ENCODE results near the gene TSPAN18.

- TF ChIP-seq MYNN (tag by site-specific recombination; IDR thresholded peaks at IDR 0.05; ENCODE audit: borderline replicate concordance) (no peak), ZNF416 (tag by site-specific recombination; IDR thresholded peaks at IDR 0.05) (no peak), ZFP37 (tag by site-specific recombination; IDR thresholded peaks at IDR 0.05) (no peak), KLF9 (tag by site-specific recombination; IDR thresholded peaks at IDR 0.05; ENCODE audit: low read depth) (no peak), ZNF121 (tag by site-specific recombination; IDR thresholded peaks at IDR 0.05) (no peak), ZNF629 (tag by site-specific recombination; IDR thresholded peaks at IDR 0.05) (no peak)
- TF ChIP-seq, protein P1, sequence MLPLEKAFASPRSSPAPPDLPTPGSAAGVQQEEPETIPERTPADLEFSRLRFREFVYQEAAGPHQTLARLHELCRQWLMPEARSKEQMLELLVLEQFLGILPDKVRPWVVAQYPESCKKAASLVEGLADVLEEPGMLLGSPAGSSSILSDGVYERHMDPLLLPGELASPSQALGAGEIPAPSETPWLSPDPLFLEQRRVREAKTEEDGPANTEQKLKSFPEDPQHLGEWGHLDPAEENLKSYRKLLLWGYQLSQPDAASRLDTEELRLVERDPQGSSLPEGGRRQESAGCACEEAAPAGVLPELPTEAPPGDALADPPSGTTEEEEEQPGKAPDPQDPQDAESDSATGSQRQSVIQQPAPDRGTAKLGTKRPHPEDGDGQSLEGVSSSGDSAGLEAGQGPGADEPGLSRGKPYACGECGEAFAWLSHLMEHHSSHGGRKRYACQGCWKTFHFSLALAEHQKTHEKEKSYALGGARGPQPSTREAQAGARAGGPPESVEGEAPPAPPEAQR (tag by site-specific recombination; IDR thresholded peaks at IDR 0.05) = no peak
- TF ChIP-seq, protein P2, sequence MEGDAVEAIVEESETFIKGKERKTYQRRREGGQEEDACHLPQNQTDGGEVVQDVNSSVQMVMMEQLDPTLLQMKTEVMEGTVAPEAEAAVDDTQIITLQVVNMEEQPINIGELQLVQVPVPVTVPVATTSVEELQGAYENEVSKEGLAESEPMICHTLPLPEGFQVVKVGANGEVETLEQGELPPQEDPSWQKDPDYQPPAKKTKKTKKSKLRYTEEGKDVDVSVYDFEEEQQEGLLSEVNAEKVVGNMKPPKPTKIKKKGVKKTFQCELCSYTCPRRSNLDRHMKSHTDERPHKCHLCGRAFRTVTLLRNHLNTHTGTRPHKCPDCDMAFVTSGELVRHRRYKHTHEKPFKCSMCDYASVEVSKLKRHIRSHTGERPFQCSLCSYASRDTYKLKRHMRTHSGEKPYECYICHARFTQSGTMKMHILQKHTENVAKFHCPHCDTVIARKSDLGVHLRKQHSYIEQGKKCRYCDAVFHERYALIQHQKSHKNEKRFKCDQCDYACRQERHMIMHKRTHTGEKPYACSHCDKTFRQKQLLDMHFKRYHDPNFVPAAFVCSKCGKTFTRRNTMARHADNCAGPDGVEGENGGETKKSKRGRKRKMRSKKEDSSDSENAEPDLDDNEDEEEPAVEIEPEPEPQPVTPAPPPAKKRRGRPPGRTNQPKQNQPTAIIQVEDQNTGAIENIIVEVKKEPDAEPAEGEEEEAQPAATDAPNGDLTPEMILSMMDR (tag by site-specific recombination; IDR thresholded peaks at IDR 0.05) = no peak
Observed at GRCh38 chr11:44886790-44887140, 160.0 kb downstream of the TSPAN18 start.
